ENCODE data around the gene PDE4DIP.
"Not testable (repeated sequence)": the region's sequence is repeated elsewhere in the genome, so short reads cannot be mapped to it uniquely, and the experiment has no call there.

The PDE4DIP gene

GRCh38 chr1:148975453-148975852 is 131.2 kb downstream of the PDE4DIP start:
- peak; percentile 38 to 46 for DNase-seq (ENCODE audit: low read depth in 2 of 2)

- DNase-seq (ENCODE audit: low read depth in 2 of 2), result not testable (repeated sequence)
Observed at GRCh38 chr1:148975866-148976537, 131.8 kb downstream of the PDE4DIP start.

GRCh38 chr1:148977785-148978184 is 133.6 kb downstream of the PDE4DIP start:
- not testable (repeated sequence) for DNase-seq (ENCODE audit: low read depth in 2 of 2)

GRCh38 chr1:148989378-148989777 is 145.2 kb downstream of the PDE4DIP start:
- DNase-seq (ENCODE audit: low read depth in 2 of 2), result not testable (repeated sequence)

- DNase-seq (ENCODE audit: low read depth in 2 of 2), result not testable (repeated sequence)
Observed at GRCh38 chr1:148990233-148990788, 146.1 kb downstream of the PDE4DIP start.

GRCh38 chr1:148991818-148992217 is 147.6 kb downstream of the PDE4DIP start:
- DNase-seq (ENCODE audit: low read depth in 2 of 2), result not testable (repeated sequence)

GRCh38 chr1:148992364-148992763 is 148.1 kb downstream of the PDE4DIP start:
- not testable (repeated sequence) for DNase-seq (ENCODE audit: low read depth in 2 of 2)

GRCh38 chr1:148996449-148997224 is 152.4 kb downstream of the PDE4DIP start:
- not testable (repeated sequence) for DNase-seq (ENCODE audit: low read depth in 2 of 2)

- DNase-seq (ENCODE audit: low read depth in 2 of 2), result not testable (repeated sequence)
Observed at GRCh38 chr1:148997405-148997804, 153.2 kb downstream of the PDE4DIP start.

- not testable (repeated sequence) for DNase-seq (ENCODE audit: low read depth in 2 of 2)
Observed at GRCh38 chr1:149002664-149003063, 158.4 kb downstream of the PDE4DIP start.

- not testable (repeated sequence) for DNase-seq (ENCODE audit: low read depth in 2 of 2)
Observed at GRCh38 chr1:149008326-149008725, 164.1 kb downstream of the PDE4DIP start.

- DNase-seq (ENCODE audit: low read depth in 2 of 2), result not testable (repeated sequence)
Observed at GRCh38 chr1:149008769-149009168, 164.5 kb downstream of the PDE4DIP start.

- DNase-seq (ENCODE audit: low read depth in 2 of 2), result not testable (repeated sequence)
Observed at GRCh38 chr1:149009761-149010160, 165.5 kb downstream of the PDE4DIP start.

GRCh38 chr1:149012599-149012998 is 168.4 kb downstream of the PDE4DIP start:
- not testable (repeated sequence) for DNase-seq (ENCODE audit: low read depth in 2 of 2)

GRCh38 chr1:149013513-149013912 is 169.3 kb downstream of the PDE4DIP start:
- not testable (repeated sequence) for DNase-seq (ENCODE audit: low read depth in 2 of 2)

GRCh38 chr1:149015522-149015921 is 171.3 kb downstream of the PDE4DIP start:
- DNase-seq (ENCODE audit: low read depth in 2 of 2), result not testable (repeated sequence)

- DNase-seq (ENCODE audit: low read depth in 2 of 2), result not testable (repeated sequence)
Observed at GRCh38 chr1:149016626-149017025, 172.4 kb downstream of the PDE4DIP start.

- DNase-seq (ENCODE audit: low read depth in 2 of 2), result not testable (repeated sequence)
Observed at GRCh38 chr1:149018577-149018976, 174.3 kb downstream of the PDE4DIP start.

- not testable (repeated sequence) for DNase-seq (ENCODE audit: low read depth in 2 of 2)
Observed at GRCh38 chr1:149024327-149024726, 180.1 kb downstream of the PDE4DIP start.

- DNase-seq (ENCODE audit: low read depth in 2 of 2), result not testable (repeated sequence)
Observed at GRCh38 chr1:149033916-149034315, 189.7 kb downstream of the PDE4DIP start.

- not testable (repeated sequence) for DNase-seq (ENCODE audit: low read depth in 2 of 2)
Observed at GRCh38 chr1:149043056-149043455, 198.8 kb downstream of the PDE4DIP start.

- DNase-seq (ENCODE audit: low read depth in 2 of 2), result not testable (repeated sequence)
Observed at GRCh38 chr1:149064611-149065010, 220.4 kb downstream of the PDE4DIP start.

Measured in fibroblast of skin of left quadriceps (primary cell).